ENCODE results near the gene GAL3ST1.
"Not testable (repeated sequence)": the region's sequence is repeated elsewhere in the genome, so short reads cannot be mapped to it uniquely, and the experiment has no call there.

The GAL3ST1 gene

GRCh38 chr22:30574095-30574981 is at the start of gene GAL3ST1:
Gene GAL3ST1 (minus strand): TSS chr22:30574665. CDS start chr22:30557392, 17,273 bp downstream.
- DNase-seq (ENCODE audit: low spot score), result no peak

GRCh38 chr22:30619909-30620308 is 45.4 kb upstream of the GAL3ST1 start:
- DNase-seq (ENCODE audit: low spot score), result not testable (repeated sequence)

- DNase-seq (ENCODE audit: low spot score), result no peak
Measured at GRCh38 chr22:30617819-30618218, 43.4 kb upstream of the GAL3ST1 start.

- DNase-seq (ENCODE audit: low spot score), result no peak
Measured at GRCh38 chr22:30615543-30615954, 41.1 kb upstream of the GAL3ST1 start.

- DNase-seq (ENCODE audit: low spot score), result no peak
Measured at GRCh38 chr22:30614879-30615278, 40.4 kb upstream of the GAL3ST1 start.

- no peak for DNase-seq (ENCODE audit: low spot score)
Measured at GRCh38 chr22:30614268-30614667, 39.8 kb upstream of the GAL3ST1 start.

- no peak for DNase-seq (ENCODE audit: low spot score)
Measured at GRCh38 chr22:30612789-30613188, 38.3 kb upstream of the GAL3ST1 start.

GRCh38 chr22:30611197-30611596 is 36.7 kb upstream of the GAL3ST1 start:
- no peak for DNase-seq (ENCODE audit: low spot score)

- no peak for DNase-seq (ENCODE audit: low spot score)
Measured at GRCh38 chr22:30610299-30610698, 35.8 kb upstream of the GAL3ST1 start.

- DNase-seq (ENCODE audit: low spot score), result no peak
Measured at GRCh38 chr22:30609260-30610185, 35.1 kb upstream of the GAL3ST1 start.

- DNase-seq (ENCODE audit: low spot score), result no peak
Measured at GRCh38 chr22:30607939-30608338, 33.5 kb upstream of the GAL3ST1 start.

- DNase-seq (ENCODE audit: low spot score), result no peak
Measured at GRCh38 chr22:30607300-30607930, 33.0 kb upstream of the GAL3ST1 start.

GRCh38 chr22:30606455-30607299 is 32.2 kb upstream of the GAL3ST1 start, which contains the start of gene TCN2:
Gene TCN2 (plus strand): TSS chr22:30607174. CDS start chr22:30607332, 158 bp downstream.
- DNase-seq (ENCODE audit: low spot score), result peak; percentile 19

- peak; percentile 39 for DNase-seq (ENCODE audit: low spot score)
Measured at GRCh38 chr22:30605449-30606110, 31.1 kb upstream of the GAL3ST1 start.

GRCh38 chr22:30604723-30605122 is 30.3 kb upstream of the GAL3ST1 start:
- DNase-seq (ENCODE audit: low spot score), result no peak

- DNase-seq (ENCODE audit: low spot score), result no peak
Measured at GRCh38 chr22:30603801-30604200, 29.3 kb upstream of the GAL3ST1 start.

- no peak for DNase-seq (ENCODE audit: low spot score)
Measured at GRCh38 chr22:30602049-30602448, 27.6 kb upstream of the GAL3ST1 start.

- no peak for DNase-seq (ENCODE audit: low spot score)
Measured at GRCh38 chr22:30601464-30601863, 27.0 kb upstream of the GAL3ST1 start.

GRCh38 chr22:30600921-30601320 is 26.5 kb upstream of the GAL3ST1 start:
- no peak for DNase-seq (ENCODE audit: low spot score)

GRCh38 chr22:30598986-30599385 is 24.5 kb upstream of the GAL3ST1 start:
- no peak for DNase-seq (ENCODE audit: low spot score)

- no peak for DNase-seq (ENCODE audit: low spot score)
Measured at GRCh38 chr22:30596886-30597285, 22.4 kb upstream of the GAL3ST1 start.

All from CD4-positive, alpha-beta T cell treated with Interleukin-6 at 100 ng/mL for 8 hours (primary cell).